OCI-LY3 (cell line): ENCODE measurements around the gene JPH4.

ENCODE experiments used
- H2AFZ ChIP-seq: fragments of 200-600, 300-600 bp; shearing (Covaris generic); 2 replicates; pipeline ENCODE4 v1.6.0; 2014; ENCODE audit warnings: antibody characterized with exemption, low read depth, low read length
- H3K27ac ChIP-seq: fragments of 200-600, 300-600 bp; sonication (generic); 2 replicates; pipeline ENCODE4 v1.5.1; 2014; ENCODE audit warnings: mild to moderate bottlenecking, low read length, moderate library complexity, mixed read lengths
- H3K27me3 ChIP-seq: fragments of 200-600, 300-600 bp; sonication (generic); 2 replicates; pipeline ENCODE4 v1.6.1; 2014; ENCODE audit warnings: low read depth, low read length, mixed read lengths
- H3K36me3 ChIP-seq: fragments of 200-600, 300-600 bp; sonication (generic); replicated peaks from 2 replicates; pipeline ENCODE3; 2014; ENCODE audit warnings: low read depth, low read length, mixed read lengths
- H3K4me1 ChIP-seq: fragments of 300-600, 200-600 bp; sonication (generic); 2 replicates; pipeline ENCODE4 v1.6.1; 2014; ENCODE audit warnings: low read length, mixed read lengths
- H3K4me2 ChIP-seq: fragments of 200-600, 300-600 bp; sonication (generic); 2 replicates; pipeline ENCODE4 v1.6.1; 2014; ENCODE audit warnings: low read length, mixed read lengths
- H3K4me3 ChIP-seq: fragments of 300-600, 200-600 bp; sonication (generic); 2 replicates; pipeline ENCODE4 v1.5.1; 2014; ENCODE audit warnings: antibody characterized with exemption, mild to moderate bottlenecking, low read length, moderate library complexity
- H3K79me2 ChIP-seq: fragments of 300-600, 200-600 bp; shearing (Covaris generic); 2 replicates; pipeline ENCODE4 v1.6.1; 2014; ENCODE audit warnings: mild to moderate bottlenecking, low read length, mixed read lengths
- H3K9ac ChIP-seq: fragments of 300-600, 200-600 bp; shearing (Covaris generic); 2 replicates; pipeline ENCODE4 v1.6.0; 2014; ENCODE audit warnings: mild to moderate bottlenecking, low read length, moderate library complexity
- H3K9me3 ChIP-seq: fragments of 200-600, 300-600 bp; shearing (Covaris generic); 2 replicates; pipeline ENCODE4 v1.6.1; 2014; ENCODE audit warnings: low read length, mixed read lengths; ENCODE audit not compliant: insufficient read depth
- H4K20me1 ChIP-seq: fragments of 200-600, 300-600 bp; sonication (generic); 2 replicates; pipeline ENCODE4 v1.6.1; 2016; ENCODE audit warnings: low read length, mixed read lengths; ENCODE audit not compliant: insufficient read depth
- EZH2phosphoT487 ChIP-seq: fragments of 200-600 bp; shearing (Covaris generic); IDR thresholded peaks from 2 replicates; pipeline ENCODE4 v1.6.1; 2018; ENCODE audit warnings: antibody characterized with exemption, mixed run types, low read depth
- TF ChIP-seq, protein P1 (sequence below): fragments of 200-600, 300-600 bp; sonication (generic); IDR thresholded peaks from 2 replicates; pipeline ENCODE4 v1.5.1; 2014; ENCODE audit warnings: antibody characterized with exemption, low read length, low read depth

Gene JPH4

DNA sequence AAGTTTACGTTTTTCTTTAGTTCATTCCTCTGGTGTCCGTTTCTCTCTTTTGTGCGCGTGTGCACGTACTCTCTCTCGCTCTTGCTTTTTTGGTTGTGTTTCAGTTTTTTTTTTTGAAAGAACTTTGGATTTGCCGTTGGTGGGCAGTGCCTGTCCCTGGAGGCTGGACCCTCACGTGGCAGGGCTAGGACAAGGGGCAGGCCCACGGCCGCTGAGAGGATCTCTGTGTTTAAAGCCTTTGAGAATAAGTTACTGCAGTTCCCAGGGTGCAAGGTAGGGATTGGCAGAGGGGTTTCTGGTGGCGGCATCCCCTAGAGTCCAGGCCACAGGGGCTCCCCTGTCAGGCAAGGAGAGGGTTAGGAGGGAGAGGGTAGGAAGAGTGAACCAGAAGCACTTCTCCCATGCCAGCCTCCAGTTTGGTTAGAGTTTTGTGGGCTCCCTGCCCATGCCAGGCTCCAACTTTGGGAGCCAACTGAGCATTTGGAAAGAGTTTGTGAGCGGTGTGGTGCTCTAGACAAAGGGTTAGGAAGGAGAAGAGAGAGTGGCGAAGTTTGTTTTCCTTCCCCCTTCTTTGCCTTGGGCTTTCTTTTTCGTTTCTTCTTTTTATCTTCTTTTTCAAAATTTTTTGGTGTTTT, 57.6 kb downstream of the JPH4 start:
- no peak for TF ChIP-seq EZH2phosphoT487
- TF ChIP-seq, protein P1, sequence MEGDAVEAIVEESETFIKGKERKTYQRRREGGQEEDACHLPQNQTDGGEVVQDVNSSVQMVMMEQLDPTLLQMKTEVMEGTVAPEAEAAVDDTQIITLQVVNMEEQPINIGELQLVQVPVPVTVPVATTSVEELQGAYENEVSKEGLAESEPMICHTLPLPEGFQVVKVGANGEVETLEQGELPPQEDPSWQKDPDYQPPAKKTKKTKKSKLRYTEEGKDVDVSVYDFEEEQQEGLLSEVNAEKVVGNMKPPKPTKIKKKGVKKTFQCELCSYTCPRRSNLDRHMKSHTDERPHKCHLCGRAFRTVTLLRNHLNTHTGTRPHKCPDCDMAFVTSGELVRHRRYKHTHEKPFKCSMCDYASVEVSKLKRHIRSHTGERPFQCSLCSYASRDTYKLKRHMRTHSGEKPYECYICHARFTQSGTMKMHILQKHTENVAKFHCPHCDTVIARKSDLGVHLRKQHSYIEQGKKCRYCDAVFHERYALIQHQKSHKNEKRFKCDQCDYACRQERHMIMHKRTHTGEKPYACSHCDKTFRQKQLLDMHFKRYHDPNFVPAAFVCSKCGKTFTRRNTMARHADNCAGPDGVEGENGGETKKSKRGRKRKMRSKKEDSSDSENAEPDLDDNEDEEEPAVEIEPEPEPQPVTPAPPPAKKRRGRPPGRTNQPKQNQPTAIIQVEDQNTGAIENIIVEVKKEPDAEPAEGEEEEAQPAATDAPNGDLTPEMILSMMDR, result no peak
- Histone ChIP-seq H3K4me1 (no peaks in the 10 kb centered on the region), H2AFZ (no peak overlapping the region), H3K4me2 (no peak overlapping the region), H3K4me3 (no peak overlapping the region), H3K79me2 (no peaks in the 10 kb centered on the region), H4K20me1 (no peaks in the 10 kb centered on the region), H3K27me3 (no peaks in the 10 kb centered on the region), H3K36me3 (no peaks in the 10 kb centered on the region), H3K27ac (no peak overlapping the region), H3K9ac (no peak overlapping the region), H3K9me3 (no peaks in the 10 kb centered on the region)

DNA sequence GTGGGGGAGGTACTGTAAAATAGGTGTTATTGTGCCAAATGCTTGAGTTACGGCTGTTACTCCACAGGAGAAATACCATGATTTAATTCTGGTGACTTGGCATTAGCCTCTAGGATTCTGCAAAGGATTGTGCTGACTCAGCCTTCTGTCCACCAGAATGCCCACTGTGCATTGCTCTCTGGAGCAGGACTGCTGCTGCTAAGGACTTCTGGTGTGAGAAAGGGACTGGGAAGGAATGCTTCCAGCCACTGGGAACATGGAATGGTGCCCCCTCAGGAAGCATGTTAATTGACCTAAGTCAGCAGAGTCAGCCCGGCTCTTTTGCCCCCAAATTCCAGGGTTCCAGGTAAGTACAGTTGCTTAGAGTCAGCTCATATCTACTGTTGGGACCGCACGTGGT, 59.9 kb downstream of the JPH4 start:
- Histone ChIP-seq H3K4me2 (no peak overlapping the region), H3K9me3 (no peaks in the 10 kb centered on the region), H3K27ac (no peak overlapping the region)

More for the DNA sequence above, 59.9 kb downstream of the JPH4 start:
- H3K9ac ChIP-seq, result no peak overlapping the region
- TF ChIP-seq EZH2phosphoT487, result no peak
- TF ChIP-seq, protein P1, result no peak
- H3K27me3 ChIP-seq, result no peaks in the 10 kb centered on the region
- H2AFZ ChIP-seq, result no peak overlapping the region
- no peak overlapping the region for H3K4me3 ChIP-seq
- no peaks in the 10 kb centered on the region for H4K20me1 ChIP-seq
- no peaks in the 10 kb centered on the region for H3K4me1 ChIP-seq
- H3K79me2 ChIP-seq, result no peaks in the 10 kb centered on the region
- no peaks in the 10 kb centered on the region for H3K36me3 ChIP-seq
